ENCODE measurements around the gene NFIB.

NFIB gene

DNA sequence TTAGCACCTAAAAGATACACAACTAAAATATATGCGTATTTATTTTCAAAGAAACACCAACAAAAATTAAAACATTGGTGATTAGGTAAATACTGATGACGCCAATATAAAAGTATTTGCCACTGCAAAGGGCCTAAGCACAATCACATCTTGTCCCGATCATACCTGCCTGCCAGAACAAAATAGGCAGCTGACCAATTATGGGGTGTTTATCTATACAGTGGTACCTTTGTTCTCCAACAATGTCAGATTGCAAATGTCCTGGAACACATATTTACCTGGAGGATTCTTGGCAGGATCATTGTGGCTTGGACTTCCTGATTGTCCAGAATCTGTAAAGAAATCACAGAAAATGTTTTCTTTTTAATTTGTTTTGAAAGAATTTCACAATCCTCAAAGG lies 134.5 kb downstream of the NFIB start:
- DNase-seq = no peak

DNA sequence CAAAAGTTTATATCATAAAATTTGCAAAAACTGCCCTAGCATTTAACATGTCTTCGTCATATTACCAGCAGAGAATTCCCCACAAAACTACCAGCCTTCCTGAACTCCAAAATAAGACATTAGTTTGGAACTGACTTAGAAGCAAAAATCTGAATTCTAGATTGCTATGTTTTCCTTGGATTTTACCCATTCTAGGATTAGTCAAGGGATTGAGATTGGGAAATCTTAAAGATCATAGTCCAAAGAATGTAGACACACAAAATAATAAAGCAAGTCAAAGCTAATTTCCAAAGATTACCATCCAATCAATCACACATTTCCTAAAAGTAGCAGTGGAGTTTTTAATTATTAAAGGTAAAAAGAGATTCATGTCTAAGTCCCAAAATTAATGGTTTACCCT lies 138.2 kb downstream of the NFIB start:
- no peak for DNase-seq

DNA sequence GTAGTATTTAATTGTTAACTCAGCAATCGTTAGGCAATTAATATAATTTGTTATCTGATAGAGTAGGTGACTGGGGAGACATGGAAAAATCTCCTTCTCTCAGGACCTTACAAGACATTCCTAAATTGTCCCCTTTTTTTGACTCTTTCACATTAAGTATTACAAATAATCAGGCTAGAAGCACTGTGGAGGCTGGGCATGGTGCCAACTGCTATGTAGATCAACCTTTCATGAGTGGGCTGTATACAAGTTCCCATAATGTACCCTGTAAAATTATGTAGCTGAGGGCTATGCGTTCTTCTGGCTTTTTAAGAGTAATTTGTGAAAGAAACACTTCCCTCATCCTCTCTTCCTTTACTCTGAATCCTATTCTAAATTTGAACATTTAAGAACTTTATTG lies 140.2 kb downstream of the NFIB start:
- DNase-seq = no peak

DNA sequence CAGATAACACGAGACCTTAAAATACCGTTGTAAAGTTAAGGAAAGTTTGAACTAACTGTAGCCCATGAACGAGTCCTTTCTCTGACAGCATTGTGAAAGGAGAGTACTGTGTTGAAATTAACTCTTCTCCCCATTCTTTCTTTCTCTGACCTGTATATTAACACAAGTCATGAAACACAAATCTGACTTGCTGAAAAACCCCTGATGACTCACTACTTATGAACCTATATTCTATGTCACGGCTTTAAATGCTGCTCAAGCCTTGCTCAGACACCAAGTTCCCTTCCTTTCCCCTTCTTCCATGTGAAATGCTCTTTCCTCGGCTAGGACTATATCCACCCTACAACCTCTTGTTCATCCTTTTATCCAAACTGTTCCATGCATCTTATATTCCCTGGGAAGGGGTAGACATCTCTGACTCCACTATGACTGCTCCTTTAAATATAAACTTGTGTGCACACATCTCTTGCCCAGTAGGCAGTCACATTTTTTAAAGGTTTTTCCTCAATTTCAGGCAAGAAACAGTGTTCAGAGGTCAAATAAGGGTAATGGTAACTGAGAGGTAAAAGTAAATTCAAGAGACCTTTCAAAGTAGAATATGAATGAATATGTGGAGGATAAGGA lies 142.9 kb downstream of the NFIB start:
- no peak for DNase-seq

DNA sequence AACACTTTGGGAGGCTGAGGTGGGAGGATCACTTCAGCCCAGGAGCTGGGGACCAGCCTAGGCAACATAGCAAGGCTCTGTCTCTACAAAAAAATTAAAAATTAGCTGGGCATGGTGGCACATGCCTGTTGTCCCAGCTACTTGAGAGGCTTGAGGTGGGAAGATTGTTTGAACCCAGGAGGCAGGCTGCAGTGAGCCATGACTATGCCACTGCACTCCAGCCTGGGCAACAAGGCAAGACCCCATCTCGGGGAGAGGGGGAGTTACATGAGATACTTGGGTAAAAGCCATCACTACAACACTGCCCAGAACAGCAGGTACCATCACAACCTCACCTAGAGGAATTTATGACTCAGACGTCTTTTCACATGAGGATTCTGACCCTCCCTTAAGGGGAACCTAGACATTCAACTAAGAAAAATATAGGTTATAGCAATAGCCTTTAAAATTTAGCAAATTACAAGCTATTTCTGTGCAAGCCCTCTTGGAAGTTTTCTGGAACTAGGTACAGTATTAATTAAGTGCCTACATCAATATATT lies 143.5 kb downstream of the NFIB start:
- DNase-seq = no peak

DNA sequence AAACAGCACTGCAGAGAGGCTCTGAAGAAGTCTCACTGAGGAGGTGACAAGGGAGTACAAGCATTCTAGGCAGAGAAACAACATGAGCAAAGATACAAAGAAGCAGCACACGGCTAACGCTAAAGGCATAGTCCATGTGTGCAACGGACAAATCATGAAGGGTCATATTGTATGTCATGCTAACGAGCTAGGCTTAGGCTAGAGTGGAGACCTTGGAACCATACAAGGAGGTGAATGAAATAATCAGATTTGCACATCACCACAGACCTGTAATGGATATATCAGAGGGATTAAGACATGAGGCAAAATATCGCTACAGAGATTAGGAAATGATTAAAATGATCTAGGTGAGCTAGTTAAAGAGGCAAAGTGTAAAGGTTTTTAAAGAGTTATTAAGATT lies 145.6 kb downstream of the NFIB start:
- no peak for DNase-seq

DNA sequence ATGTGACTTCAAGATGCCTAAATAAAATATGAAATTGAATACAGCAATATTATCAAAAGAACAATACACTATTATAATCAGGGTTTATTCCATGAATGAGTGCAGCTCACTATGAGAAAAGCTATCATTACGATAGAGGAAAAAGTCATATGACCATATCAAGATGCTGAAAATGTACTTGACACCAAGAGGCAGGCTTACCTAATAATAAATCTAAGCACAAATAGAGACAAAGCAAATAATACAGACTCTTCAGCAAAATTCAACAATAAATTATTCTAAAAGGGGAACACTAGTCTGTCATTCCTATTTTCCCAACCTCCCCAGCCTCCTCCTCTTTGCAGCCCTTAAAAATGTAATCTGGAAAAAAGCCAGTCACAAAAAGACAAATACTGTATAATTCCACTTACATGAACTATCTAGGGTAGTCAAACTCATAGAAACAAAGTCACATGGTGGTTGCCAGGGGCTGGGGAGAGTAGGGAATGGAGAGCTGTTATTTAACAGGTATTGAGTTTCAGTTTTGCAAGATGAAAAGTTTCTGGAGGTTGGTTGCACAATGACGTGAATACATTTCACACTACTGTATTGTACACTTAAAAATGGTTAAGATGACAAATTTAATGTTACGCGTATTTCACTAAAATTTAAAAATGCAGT lies 148.4 kb downstream of the NFIB start:
- DNase-seq = no peak

DNA sequence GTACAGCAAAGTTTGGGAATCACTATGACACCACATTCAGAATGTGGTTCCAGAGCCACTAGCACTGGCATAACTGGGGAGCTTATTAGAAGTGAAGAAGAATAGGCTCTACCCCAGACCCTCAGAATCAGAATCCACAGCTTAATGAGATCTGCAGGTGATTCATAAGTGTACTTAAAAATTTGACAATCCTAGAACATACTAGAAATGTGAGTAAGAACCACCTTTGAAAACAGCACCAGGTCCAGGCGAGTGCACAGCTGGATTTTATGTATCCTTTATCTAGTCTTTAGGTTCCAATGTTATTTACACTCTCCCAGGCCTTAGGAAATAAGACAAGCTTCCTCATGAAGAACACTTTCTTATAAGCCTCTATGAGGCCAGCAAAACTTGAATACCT lies 149.0 kb downstream of the NFIB start:
- DNase-seq = no peak

DNA sequence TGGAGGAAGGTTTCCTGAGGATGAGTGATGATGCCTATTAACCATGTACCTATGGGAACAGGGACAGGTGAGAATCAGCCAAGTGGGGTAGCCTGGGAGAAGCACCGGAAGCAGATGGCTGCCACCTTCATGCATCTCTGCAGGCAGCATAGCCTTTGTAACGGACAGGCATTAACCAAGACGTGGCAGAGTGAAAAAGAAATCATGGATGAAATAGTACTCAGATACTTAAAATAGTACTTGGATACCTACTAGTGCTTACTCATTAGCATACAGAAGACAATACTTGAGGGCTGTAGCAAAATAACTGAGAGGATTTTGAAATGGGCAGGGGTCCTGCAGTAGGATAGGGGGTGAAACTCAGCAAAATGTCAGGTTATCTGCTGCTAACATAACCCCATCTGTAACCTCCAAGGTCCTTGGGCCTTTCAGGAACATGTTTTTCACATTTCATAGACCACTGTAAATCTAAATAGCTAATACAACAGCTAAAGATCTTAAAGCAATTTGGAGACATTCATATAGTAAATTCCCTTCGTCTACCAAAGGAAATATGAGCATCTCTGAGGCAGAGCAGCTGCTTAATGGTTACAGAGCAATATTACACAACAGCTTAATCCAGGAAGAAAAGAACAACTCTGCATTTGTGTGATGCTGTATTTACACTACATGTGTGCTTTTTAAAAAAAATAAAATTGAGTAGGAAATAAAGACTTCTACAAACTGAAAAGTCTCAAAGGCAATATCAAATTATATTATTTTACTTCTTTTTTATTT lies 154.3 kb downstream of the NFIB start:
- DNase-seq = no peak

DNA sequence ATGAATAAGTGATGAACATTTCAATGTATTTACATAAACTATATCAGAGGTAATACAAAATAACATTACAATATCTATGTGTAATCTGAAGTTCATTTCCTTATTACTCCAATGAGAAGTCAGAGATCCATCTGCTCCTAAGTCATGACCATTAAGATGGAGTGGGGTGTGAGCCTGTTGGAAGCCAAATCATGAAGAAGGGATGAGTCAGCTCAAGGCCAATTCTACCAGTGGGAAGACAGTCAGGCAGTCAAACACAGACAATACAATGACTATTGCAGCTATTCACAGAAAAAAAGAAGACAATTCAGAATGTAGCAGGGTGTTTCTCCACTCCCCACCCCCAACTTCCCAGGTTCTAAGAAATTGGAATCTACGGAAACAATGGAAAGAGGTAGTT lies 155.0 kb downstream of the NFIB start:
- DNase-seq = no peak

DNA sequence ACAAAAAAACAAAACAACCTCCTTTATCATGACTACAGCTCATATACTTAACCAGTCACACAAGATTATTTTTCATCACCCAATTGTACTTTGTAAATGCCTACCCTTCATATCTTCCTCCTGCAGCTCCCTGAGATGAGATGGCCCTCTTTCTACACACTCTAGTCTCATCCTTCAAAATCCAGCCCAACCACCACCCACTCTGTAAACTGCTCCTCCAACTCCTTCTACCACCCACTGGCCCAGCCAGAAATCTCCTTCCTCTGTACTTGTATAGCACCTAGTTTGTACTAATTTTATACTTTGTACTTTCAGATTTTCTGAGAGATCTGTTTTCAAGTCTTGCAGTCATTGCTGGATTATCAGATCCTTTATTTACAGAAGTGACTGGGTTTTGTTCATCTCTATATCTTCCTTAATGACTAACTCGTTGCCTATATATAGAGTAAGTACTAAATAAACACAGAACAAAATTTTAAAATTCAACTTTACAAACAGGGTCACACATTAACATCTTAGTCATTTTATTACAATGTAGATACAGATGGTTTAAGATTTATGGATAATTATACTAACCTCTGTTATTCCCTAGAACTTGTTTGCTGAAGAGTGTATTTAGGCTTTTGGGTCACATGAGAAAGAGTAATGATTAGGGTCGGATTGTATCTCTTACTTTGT lies 155.7 kb downstream of the NFIB start:
- no peak for DNase-seq

DNA sequence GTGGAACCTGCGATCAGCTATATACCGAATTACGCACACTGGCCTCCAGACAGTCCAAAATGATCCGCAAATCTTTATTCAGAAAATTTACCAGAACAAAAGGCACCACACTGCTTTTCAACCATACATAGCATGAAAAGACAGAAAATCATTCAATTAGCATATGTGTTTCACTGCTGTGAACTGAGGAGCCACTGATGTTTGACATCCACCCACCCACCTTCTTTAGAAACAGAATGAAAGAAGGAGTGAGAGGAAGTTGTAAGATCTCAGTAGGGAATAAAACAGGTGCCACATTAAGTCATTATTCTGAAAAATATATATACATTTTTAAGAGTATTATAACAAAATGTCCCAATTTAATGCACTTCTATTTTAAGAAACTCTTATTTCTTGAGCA lies 156.8 kb downstream of the NFIB start:
- DNase-seq = no peak

DNA sequence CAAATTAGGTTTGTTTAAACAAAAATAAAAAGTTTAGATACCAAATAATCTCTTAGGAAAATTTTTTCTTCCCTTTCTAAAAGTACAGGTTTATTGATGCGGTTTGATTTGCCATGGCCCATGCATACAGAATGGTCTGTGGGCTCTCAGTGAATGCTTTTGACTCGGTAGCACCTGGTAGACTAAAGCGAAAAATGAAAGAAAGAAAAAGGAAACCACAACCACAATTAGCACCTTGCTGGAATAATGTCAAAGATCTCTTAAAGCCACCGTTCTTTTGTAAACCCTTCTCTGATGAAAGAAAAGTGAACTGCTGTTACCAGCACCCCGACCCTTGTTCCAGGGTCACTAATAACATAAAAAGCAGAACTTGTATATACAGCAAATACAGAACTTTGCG lies 157.9 kb downstream of the NFIB start:
- DNase-seq = no peak

DNA sequence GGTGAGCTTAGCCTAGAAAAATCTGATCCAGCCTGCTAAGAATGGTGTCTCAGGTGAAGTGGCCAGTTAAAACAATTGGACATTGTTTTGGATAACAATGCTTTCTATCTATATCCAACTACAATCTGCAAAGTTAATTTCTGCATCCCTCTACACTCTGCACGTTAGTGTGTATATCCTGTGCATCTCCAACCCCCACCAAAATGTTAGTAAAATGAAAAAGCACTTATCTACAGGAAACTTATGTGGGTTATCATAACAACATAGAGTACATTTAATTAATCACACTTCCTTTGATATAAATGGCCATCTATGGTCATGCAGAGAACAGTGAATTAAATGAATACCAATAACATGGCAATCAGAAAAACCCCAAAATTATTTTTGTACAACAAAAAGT lies 158.7 kb downstream of the NFIB start:
- DNase-seq = no peak

DNA sequence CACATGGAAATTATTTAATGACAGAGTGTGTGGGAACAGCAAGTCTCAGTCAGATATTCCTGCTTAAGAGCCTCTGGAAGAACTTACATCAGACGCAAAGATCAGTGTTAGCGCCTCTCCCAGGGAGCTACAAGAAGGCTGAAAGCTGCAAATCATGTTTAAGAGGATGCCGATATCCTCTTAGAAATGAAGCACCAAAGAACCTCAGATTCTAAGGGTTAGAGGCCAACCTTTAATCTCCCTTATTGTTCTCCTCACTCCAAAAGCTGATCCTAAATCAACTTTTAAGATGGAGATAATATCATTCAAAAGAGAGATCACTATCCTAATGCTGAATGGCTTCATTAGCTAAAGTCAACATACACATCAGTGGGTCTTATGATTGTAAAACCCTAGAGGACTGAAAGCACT lies 160.6 kb downstream of the NFIB start:
- no peak for DNase-seq

DNA sequence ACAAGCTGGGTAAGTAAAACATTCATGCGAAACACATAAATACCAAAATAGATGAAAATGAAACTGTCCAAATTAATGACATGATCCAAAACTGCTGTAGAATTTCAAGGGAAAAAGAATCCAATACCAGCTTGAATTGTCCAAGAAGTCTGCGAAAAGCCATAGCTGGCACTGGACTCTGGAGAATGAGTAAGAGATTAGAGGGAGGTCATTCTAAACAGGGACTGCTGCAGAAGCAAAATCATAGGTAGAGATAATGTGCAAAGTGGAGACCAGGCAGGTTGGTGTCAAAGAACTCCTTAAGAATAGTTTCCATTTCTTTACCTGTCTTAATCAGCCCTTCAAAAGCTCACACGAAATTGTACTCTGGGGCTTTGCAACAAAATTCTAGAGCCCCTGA lies 162.5 kb downstream of the NFIB start:
- no peak for DNase-seq

DNA sequence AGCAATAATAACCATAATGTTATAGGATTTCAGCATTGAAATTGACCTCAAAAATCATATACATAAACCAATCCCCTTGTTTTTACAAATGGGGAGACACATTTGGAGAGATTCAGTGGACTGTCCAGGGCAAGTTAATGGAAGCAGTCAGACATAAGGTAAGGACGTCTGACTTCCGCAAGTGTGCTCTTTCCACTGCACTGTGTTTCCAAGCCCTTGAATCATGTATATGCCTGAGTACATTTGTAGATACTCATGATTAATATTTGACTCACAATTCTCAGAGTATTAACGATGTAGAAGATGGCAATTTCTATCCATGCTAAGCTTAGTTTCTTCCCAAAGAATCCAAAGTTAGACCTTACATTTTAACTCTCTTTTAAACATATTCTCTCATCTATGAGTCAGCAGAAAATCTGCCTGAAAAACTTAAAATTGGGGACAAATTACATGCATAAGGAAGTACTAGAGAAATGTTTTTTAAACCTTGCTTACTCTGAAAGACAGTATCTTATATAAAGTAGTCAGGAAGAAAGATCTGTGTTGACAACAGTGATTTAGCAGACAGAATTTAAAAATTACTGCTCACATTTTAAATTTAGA lies 165.3 kb downstream of the NFIB start:
- no peak for DNase-seq

DNA sequence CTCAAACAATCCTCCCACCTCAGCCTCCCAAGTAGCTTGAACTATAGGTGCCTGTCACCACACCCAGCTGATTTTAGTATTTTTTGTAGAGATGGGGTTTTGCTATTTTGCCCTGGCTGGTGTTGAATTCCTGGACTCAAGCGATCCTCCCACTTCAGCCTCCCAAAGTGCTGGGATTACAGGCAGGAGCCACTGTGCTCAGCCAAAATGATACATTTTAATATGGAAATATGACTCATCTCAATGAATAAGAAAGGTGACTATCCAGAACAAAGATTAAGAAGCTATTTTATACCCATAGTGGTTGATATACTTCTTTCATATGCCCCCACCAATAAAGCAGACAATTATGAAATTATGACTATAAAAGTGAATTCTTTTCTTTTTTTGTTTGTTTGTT lies 166.2 kb downstream of the NFIB start:
- no peak for DNase-seq

DNA sequence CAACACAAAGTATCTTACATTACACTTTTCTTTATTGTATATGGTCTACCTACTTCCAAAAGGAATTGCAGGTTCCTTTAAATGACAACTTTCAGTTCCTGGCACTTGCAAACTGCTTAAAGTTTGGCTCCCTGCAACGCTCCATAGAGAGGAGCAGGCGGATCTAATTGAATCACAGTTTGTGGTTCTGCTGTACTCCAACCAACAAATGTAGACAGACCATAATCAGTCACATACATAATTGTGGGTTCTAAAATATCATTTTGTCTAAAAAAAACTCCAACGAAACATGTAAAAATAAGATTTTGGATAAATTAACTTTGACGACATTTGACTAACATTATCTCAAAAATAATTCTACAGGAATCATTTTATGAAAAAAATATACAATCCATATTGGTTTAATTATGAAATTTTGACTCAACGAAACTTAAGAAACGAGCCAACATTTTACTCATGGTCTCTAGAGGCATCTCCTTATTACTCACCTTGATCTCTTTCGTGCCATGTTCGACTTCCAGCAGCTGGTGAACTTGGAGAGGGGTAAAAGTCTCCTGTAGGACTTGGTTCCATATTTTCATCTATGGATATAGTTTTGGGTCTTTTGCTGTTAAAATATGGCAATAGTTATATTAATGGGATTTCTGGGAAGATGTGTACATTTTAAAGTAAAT lies 167.6 kb downstream of the NFIB start:
- no peak for DNase-seq

DNA sequence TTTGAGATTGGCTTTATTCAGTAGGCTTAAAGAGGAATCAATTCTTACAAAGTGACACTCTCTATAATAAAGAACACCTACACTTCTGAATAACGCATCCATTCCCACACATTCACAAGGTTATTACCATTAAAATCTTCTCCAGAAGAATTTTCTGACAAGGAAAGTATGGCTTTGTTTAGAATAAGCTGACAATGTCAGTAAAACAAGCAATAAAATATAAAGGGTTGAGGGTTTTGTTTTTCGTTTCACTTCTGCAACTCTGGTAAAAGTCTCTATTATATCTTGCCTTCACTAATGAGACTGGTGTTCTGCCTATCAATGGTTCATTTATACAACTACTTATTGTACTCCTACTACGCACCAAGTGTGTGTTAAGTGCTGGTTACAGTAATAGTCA lies 169.7 kb downstream of the NFIB start:
- DNase-seq = no peak

DNA sequence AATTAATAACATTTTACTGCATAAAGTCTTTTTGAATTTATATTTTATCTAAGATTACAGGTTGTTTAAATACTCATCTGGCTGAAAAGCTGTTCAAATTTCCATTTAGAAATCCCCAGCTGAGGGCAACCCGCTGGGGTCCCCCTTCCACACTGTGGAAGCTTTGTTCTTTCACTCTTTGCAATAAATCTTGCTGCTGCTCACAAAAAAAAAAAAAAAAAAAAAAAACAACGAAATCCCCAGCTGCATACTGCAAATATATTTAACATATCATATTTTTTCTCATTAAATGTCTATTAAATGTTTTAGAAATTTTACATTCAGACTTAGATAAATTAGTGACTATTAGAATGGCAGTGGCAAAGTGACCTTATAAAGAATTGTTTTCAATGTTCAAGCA lies 172.2 kb downstream of the NFIB start:
- DNase-seq = no peak

DNA sequence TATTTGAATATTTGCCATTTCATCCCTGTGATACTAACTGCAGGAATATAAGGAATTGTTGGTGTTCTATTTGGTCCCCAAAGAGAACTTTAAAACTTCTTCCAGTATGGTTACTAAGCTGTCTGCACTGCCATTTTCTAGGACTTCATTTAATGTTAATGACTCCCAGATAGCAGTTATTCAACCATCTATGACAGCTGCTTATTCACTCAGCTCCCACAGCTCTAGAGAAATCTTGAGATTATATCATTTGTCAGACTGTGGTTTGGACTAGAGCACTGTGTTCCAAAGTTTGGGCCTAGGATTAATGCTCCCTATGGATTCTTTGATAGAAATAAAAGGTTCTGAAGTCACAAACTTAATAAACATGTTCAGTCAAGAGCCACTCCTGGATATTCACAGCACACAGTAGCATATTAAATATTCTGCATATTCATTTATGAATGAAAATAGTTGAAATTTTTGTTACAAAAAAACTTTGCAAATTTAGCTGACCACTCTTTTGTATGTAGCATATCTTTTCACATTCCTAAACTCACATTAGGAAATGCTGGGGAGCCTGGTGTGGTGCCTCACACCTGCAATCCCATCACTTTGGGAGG lies 173.7 kb downstream of the NFIB start:
- DNase-seq = no peak
